ENCODE measurements around the gene GMEB2. TPM values are rescaled to one million over a fixed set of nuclear protein-coding genes. Genes with fewer than 3 reads are reported as not detected.
"Not testable (repeated sequence)": the region's sequence is repeated elsewhere in the genome, so short reads cannot be mapped to it uniquely, and the experiment has no call there.

GMEB2 gene, protein sequence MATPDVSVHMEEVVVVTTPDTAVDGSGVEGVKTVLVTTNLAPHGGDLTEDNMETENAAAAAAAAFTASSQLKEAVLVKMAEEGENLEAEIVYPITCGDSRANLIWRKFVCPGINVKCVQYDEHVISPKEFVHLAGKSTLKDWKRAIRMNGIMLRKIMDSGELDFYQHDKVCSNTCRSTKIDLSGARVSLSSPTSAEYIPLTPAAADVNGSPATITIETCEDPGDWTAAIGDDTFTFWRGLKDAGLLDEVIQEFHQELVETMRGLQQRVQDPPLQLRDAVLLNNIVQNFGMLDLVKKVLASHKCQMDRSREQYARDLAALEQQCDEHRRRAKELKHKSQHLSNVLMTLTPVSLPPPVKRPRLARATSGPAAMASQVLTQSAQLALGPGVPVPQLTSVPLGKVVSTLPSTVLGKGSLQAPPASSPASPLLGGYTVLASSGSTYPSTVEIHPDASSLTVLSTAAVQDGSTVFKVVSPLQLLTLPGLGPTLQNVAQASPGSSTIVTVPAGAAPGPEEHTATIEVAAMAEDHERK
- total RNA-seq: 9.3 and 10.8 TPM in 2 replicates

DNA sequence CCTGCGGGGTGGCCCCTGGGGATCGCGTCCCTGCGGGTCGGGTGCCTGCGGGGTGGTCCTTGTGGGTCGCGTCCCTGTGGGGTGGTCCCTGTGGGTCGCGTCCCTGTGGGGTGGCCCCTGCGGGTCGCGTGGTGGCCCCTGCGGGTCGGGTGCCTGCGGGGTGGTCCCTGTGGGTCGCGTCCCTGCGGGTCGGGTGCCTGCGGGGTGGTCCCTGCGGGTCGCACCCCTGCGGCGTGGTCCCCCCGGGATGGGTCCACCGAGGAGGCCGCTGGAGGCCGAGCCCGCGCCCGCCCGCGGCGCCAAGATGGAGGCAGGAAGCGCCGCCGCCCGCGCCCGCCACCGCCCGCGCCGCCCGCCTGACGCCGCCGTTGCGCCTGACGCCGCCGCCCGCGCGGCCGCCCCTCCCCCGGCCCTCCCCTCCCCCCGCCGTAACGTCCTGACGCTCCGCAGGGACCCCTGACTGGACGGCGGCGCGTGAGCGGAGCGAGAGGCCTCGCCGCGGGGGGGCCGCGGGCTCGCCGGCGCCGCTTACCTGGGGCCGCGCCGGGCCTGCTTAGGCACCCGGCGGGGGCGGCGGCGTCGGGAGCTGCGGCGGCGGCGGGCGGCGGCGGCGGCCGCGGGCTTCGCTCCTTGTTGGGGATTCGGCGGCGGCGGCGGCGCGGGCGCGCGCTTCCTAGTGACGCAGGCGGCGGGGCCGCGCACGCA is at the start of gene GMEB2:
TSS of gene GMEB2 (minus strand) at position 678 of the 705 bp plus-strand sequence. CDS start 7,704 bp downstream, outside the sequence.
- TF ChIP-seq, protein P1, sequence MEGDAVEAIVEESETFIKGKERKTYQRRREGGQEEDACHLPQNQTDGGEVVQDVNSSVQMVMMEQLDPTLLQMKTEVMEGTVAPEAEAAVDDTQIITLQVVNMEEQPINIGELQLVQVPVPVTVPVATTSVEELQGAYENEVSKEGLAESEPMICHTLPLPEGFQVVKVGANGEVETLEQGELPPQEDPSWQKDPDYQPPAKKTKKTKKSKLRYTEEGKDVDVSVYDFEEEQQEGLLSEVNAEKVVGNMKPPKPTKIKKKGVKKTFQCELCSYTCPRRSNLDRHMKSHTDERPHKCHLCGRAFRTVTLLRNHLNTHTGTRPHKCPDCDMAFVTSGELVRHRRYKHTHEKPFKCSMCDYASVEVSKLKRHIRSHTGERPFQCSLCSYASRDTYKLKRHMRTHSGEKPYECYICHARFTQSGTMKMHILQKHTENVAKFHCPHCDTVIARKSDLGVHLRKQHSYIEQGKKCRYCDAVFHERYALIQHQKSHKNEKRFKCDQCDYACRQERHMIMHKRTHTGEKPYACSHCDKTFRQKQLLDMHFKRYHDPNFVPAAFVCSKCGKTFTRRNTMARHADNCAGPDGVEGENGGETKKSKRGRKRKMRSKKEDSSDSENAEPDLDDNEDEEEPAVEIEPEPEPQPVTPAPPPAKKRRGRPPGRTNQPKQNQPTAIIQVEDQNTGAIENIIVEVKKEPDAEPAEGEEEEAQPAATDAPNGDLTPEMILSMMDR (IDR thresholded peaks at IDR 0.05; ENCODE audit: insufficient read depth, low read depth, low read length): no peak
- H3K4me3 ChIP-seq (ENCODE audit: low read depth, low read length): peak within 1 kb of the TSS; percentile 85
- peak; percentile 73 for DNase-seq (ENCODE audit: low read depth)

- DNase-seq (ENCODE audit: low read depth): no peak
- TF ChIP-seq, protein P1 (IDR thresholded peaks at IDR 0.05; ENCODE audit: insufficient read depth, low read depth, low read length): no peak
- no peak overlapping the region for H3K4me3 ChIP-seq (ENCODE audit: low read depth, low read length)
Measured at GRCh38 chr20:63675681-63676368, 48.9 kb upstream of the GMEB2 start.

DNA sequence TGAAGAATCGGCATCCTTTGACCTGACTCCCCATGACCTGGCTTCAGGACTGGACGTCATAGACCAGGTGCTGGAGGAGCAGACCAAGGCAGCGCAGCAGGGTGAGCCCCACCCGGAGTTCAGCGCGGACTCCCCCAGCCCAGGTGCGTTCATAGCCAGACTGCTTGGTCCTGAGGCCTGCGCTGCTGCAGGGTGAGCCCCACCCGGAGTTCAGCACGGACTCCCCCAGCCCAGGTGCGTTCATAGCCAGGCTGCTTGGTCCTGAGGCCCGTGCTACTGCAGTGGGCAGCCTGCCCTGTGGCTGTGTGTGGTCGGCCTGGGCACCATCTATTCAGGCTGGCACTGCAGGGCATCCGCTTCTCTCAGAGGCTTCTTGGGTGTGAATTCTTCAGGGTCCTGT is 47.0 kb upstream of the GMEB2 start:
- TF ChIP-seq, protein P1 (IDR thresholded peaks at IDR 0.05; ENCODE audit: insufficient read depth, low read depth, low read length): no peak
- no peak overlapping the region for H3K4me3 ChIP-seq (ENCODE audit: low read depth, low read length)
- no peak for DNase-seq (ENCODE audit: low read depth)

GRCh38 chr20:63672666-63673065 is 45.8 kb upstream of the GMEB2 start:
- TF ChIP-seq, protein P1 (IDR thresholded peaks at IDR 0.05; ENCODE audit: insufficient read depth, low read depth, low read length): no peak
- DNase-seq (ENCODE audit: low read depth): no peak

DNA sequence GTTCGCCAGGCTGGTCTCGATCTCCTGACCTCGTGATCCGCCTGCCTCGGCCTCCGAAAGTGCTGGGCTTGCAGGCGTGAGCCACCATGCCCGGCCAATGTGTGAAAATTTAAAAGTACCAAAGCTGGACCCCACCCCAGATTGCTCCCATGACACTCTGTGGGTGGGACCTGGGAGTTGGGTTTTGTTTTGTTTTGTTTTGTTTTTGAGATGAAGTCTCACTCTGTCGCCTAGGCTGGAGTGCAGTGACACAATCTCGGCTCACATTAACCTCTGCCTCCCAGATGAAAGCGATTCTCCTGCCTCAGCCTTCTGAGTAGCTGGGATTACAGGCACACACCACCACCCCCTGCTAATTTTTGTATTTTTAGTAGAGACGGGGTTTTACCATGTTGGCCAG is 44.8 kb upstream of the GMEB2 start:
- not testable (repeated sequence) for H3K4me3 ChIP-seq (ENCODE audit: low read depth, low read length); DNase-seq (ENCODE audit: low read depth)

More at GRCh38 chr20:63672666-63673065, 45.8 kb upstream of the GMEB2 start:
- H3K4me3 ChIP-seq (ENCODE audit: low read depth, low read length): no peak overlapping the region

- DNase-seq (ENCODE audit: low read depth): no peak
- H3K4me3 ChIP-seq (ENCODE audit: low read depth, low read length): no peak overlapping the region
- TF ChIP-seq, protein P1 (IDR thresholded peaks at IDR 0.05; ENCODE audit: insufficient read depth, low read depth, low read length): no peak
Measured at GRCh38 chr20:63668351-63668750, 41.5 kb upstream of the GMEB2 start.
